OCI-LY7 (cell line): Measurements from ENCODE around the gene PFKFB4.

Source experiments
- CTCF ChIP-seq: fragments of 200-600 bp; sonication (generic); conservative IDR thresholded peaks from 2 replicates; pipeline ENCODE4 v1.5.1; 2014; ENCODE audit warnings: mild to moderate bottlenecking, antibody characterized with exemption, low read length, moderate library complexity, mixed read lengths
- EZH2phosphoT487 ChIP-seq: fragments of 200-600 bp; sonication (generic); IDR thresholded peaks from 2 replicates; pipeline ENCODE4 v1.6.1; 2018; ENCODE audit warnings: low read depth, borderline replicate concordance, mild to moderate bottlenecking, mixed run types, antibody characterized with exemption, low read length, moderate library complexity, mixed read lengths

- no peak for TF ChIP-seq CTCF
- no peak for TF ChIP-seq EZH2phosphoT487
Observed at GRCh38 chr3:48473617-48473952, 83.0 kb downstream of the PFKFB4 start.
